H9 (cell line): ENCODE measurements around the gene ZNF683. TPM values are rescaled to one million over a fixed set of nuclear protein-coding genes. Genes with fewer than 3 reads are reported as not detected.

Experiments used
- DNase-seq: peaks from one replicate; pipeline ENCODE4 v3.0.0-alpha.2; 2017
- H2AFZ ChIP-seq: one replicate; pipeline ENCODE4 v1.6.1; 2013; ENCODE audit warnings: mild to moderate bottlenecking, low read length, control low read depth, moderate library complexity
- H2AK5ac ChIP-seq: 2 replicates; pipeline ENCODE4 v1.6.1; 2013; ENCODE audit warnings: low read length, control low read depth, mixed read lengths; ENCODE audit not compliant: insufficient read length
- H2BK120ac ChIP-seq: one replicate; pipeline ENCODE4 v1.6.1; 2013; ENCODE audit warnings: low read depth, mild to moderate bottlenecking, low read length, control low read depth, inconsistent platforms; ENCODE audit not compliant: poor library complexity, severe bottlenecking
- H2BK12ac ChIP-seq: 2 replicates; pipeline ENCODE4 v1.6.1; 2013; ENCODE audit warnings: low read length, control low read depth, mixed read lengths, low read depth; ENCODE audit not compliant: insufficient read length
- H2BK15ac ChIP-seq: 2 replicates; pipeline ENCODE4 v1.6.1; 2013; ENCODE audit warnings: low read depth, low read length, control low read depth
- H2BK20ac ChIP-seq: one replicate; pipeline ENCODE4 v1.6.1; 2013; ENCODE audit warnings: low read depth, mild to moderate bottlenecking, low read length, control low read depth, inconsistent platforms; ENCODE audit not compliant: poor library complexity, severe bottlenecking
- H2BK5ac ChIP-seq: 2 replicates; pipeline ENCODE4 v1.6.1; 2013; ENCODE audit warnings: low read length, control low read depth, mixed read lengths; ENCODE audit not compliant: insufficient read length
- H3K14ac ChIP-seq: 2 replicates; pipeline ENCODE4 v1.6.1; 2013; ENCODE audit warnings: low read length, control low read depth; ENCODE audit not compliant: insufficient read depth
- H3K18ac ChIP-seq: 2 replicates; pipeline ENCODE4 v1.6.1; 2013; ENCODE audit warnings: low read depth, mild to moderate bottlenecking, mixed read lengths, low read length, control low read depth; ENCODE audit not compliant: insufficient read length
- H3K23ac ChIP-seq: 2 replicates; pipeline ENCODE4 v1.6.1; 2013; ENCODE audit warnings: low read length, control low read depth, mixed read lengths, low read depth; ENCODE audit not compliant: insufficient read length
- H3K23me2 ChIP-seq: 2 replicates; pipeline ENCODE4 v1.6.1; 2013; ENCODE audit warnings: low read depth, mild to moderate bottlenecking, mixed read lengths, low read length, control low read depth; ENCODE audit not compliant: insufficient read length, poor library complexity, severe bottlenecking
- H3K27ac ChIP-seq: 2 replicates; pipeline ENCODE4 v1.5.1; 2013; ENCODE audit warnings: low read length, control low read depth, mixed read lengths, low read depth; ENCODE audit not compliant: insufficient read length
- H3K27me3 ChIP-seq: 2 replicates; pipeline ENCODE4 v1.6.1; 2013; ENCODE audit warnings: low read length, control low read depth, inconsistent platforms; ENCODE audit not compliant: insufficient read depth
- H3K4ac ChIP-seq: 2 replicates; pipeline ENCODE4 v1.6.1; 2013; ENCODE audit warnings: low read depth, mild to moderate bottlenecking, control low read depth, inconsistent platforms, low read length, moderate library complexity
- H3K4me1 ChIP-seq: 2 replicates; pipeline ENCODE4 v1.6.1; 2013; ENCODE audit warnings: low read length, control low read depth, inconsistent platforms; ENCODE audit not compliant: insufficient read depth
- H3K4me2 ChIP-seq: 2 replicates; pipeline ENCODE4 v1.6.1; 2013; ENCODE audit warnings: low read length, control low read depth, mixed read lengths; ENCODE audit not compliant: insufficient read length, insufficient read depth
- H3K56ac ChIP-seq: 2 replicates; pipeline ENCODE4 v1.6.1; 2013; ENCODE audit warnings: low read depth, mild to moderate bottlenecking, mixed read lengths, low read length, control low read depth; ENCODE audit not compliant: insufficient read length
- H3K79me1 ChIP-seq: 2 replicates; pipeline ENCODE4 v1.6.1; 2013; ENCODE audit warnings: low read depth, mild to moderate bottlenecking, moderate library complexity, low read length, control low read depth, inconsistent platforms; ENCODE audit not compliant: insufficient read depth, poor library complexity, severe bottlenecking
- H3K79me2 ChIP-seq: 2 replicates; pipeline ENCODE4 v1.6.1; 2013; ENCODE audit warnings: low read length, control low read depth, inconsistent platforms; ENCODE audit not compliant: insufficient read depth
- H3K9ac ChIP-seq: 2 replicates; pipeline ENCODE4 v1.6.1; 2013; ENCODE audit warnings: low read length, control low read depth, mixed read lengths; ENCODE audit not compliant: insufficient read length; ENCODE audit errors: extremely low read depth
- H3K9me3 ChIP-seq: one replicate; pipeline ENCODE4 v1.6.1; 2013; ENCODE audit warnings: low read depth, low read length, inconsistent platforms; ENCODE audit not compliant: control insufficient read depth
- H3T11ph ChIP-seq: one replicate; pipeline ENCODE4 v1.6.1; 2013; ENCODE audit warnings: mild to moderate bottlenecking, low read length, control low read depth, inconsistent platforms
- H4K20me1 ChIP-seq: one replicate; pipeline ENCODE4 v1.6.1; 2013; ENCODE audit not compliant: control insufficient read depth, insufficient read length, insufficient read depth
- H4K5ac ChIP-seq: 2 replicates; pipeline ENCODE4 v1.6.1; 2013; ENCODE audit warnings: low read depth, mild to moderate bottlenecking, mixed read lengths, low read length, control low read depth; ENCODE audit not compliant: insufficient read length
- H4K8ac ChIP-seq: replicated peaks from 2 replicates; pipeline ENCODE4 v1.6.1; 2013; ENCODE audit warnings: low read length, control low read depth, mixed read lengths, low read depth; ENCODE audit not compliant: insufficient read length
- H4K91ac ChIP-seq: 2 replicates; pipeline ENCODE4 v1.6.1; 2013; ENCODE audit warnings: low read depth, mild to moderate bottlenecking, moderate library complexity, mixed read lengths, low read length, control low read depth; ENCODE audit not compliant: insufficient read length
- H3K27ac Mint-ChIP-seq, 3 experiments: 2 replicates in 2 of 3; 3 replicates in 1 of 3; pipeline ENCODE4 v1.8.0; 2020 to 2021; ENCODE audit warnings: mixed read lengths in 3 of 3, mild to moderate bottlenecking in 1 of 3, moderate library complexity in 1 of 3
- H3K27me3 Mint-ChIP-seq: 2 replicates; pipeline ENCODE4 v1.8.0; 2021; ENCODE audit warnings: low read depth, mild to moderate bottlenecking, moderate library complexity, mixed read lengths
- H3K36me3 Mint-ChIP-seq, 3 experiments: 2 replicates in 2 of 3; 3 replicates in 1 of 3; pipeline ENCODE4 v1.8.0; 2020 to 2021; ENCODE audit warnings: low read depth in 3 of 3, mixed read lengths in 3 of 3; ENCODE audit not compliant: insufficient read depth in 1 of 3
- H3K4me1 Mint-ChIP-seq, 2 experiments: 2 replicates each; pipeline ENCODE4 v1.8.0; 2020; ENCODE audit warnings: mixed read lengths in 2 of 2
- H3K4me3 Mint-ChIP-seq, 2 experiments: 2 replicates in 1 of 2; 3 replicates in 1 of 2; pipeline ENCODE4 v1.8.0; 2020 to 2021; ENCODE audit warnings: mild to moderate bottlenecking in 2 of 2, mixed read lengths in 2 of 2, moderate library complexity in 1 of 2
- H3K9me3 Mint-ChIP-seq, 2 experiments: 2 replicates in 1 of 2; 3 replicates in 1 of 2; pipeline ENCODE4 v1.8.0; 2020; ENCODE audit warnings: mild to moderate bottlenecking in 2 of 2, mixed read lengths in 2 of 2, moderate library complexity in 1 of 2
- WGBS: extraction: QIAGEN DNeasy Blood & Tissue Kit; methylation state at CpG from one replicate; pipeline ENCODE4 v1.1.7; 2013; ENCODE audit warnings: missing lambda C conversion rate, low lambda C conversion rate, mixed read lengths; ENCODE audit not compliant: insufficient read length; ENCODE audit errors: extremely low coverage; 5-methylcytosine and 5-hydroxymethylcytosine counted together
- total RNA-seq: library from RNA; stranded (reverse); gene quantifications from 2 replicates; pipeline ENCODE4 v1.2.1, GENCODE V29; 2021
- TF ChIP-seq, protein P1 (sequence below): fragments of 200-600 bp; sonication (generic); conservative IDR thresholded peaks from 3 replicates; pipeline ENCODE4 v1.8.0; 2021; ENCODE audit warnings: antibody characterized with exemption, mild to moderate bottlenecking

ZNF683 gene
- total RNA-seq, 1 experiment from 2014 or later = not detected

GRCh38 chr1:26358411-26359384, 13.9 kb downstream of the ZNF683 start:
- Histone ChIP-seq H4K8ac (no peak overlapping the region), H3K14ac (no peak overlapping the region), H4K20me1 (no peaks in the 10 kb centered on the region), H3K79me1 (no peaks in the 10 kb centered on the region), H3K56ac (no peak overlapping the region), H2BK12ac (no peak overlapping the region), H3K18ac (no peak overlapping the region), H2BK5ac (no peak overlapping the region), H3K79me2 (no peaks in the 10 kb centered on the region), H2AFZ (no peak overlapping the region), H3K4me1 (peaks cover 3% of the 10 kb centered on the region), H3K4me2 (peak overlapping the region; percentile 54), H3T11ph (no peak overlapping the region), H4K91ac (no peak overlapping the region), H3K9ac (no peak overlapping the region), H3K23ac (no peak overlapping the region), H3K23me2 (peaks cover 4% of the 10 kb centered on the region), H2BK20ac (no peak overlapping the region), H4K5ac (no peak overlapping the region), H3K27me3 (no peaks in the 10 kb centered on the region; the same call in 1 of the 2 replicates), H3K9me3 (no peaks in the 10 kb centered on the region), H2BK120ac (no peak overlapping the region), H2AK5ac (no peak overlapping the region), H3K27ac (no peak overlapping the region), H3K4ac (no peak overlapping the region), H2BK15ac (no peak overlapping the region)
- Mint-ChIP-seq H3K4me3 (peak overlapping the region in 1 of 2 experiments; percentile 52; a peak in 3 of 5 replicates), H3K4me1 (peaks cover 43 to 51% of the 10 kb centered on the region in 2 experiments), H3K36me3 (no peaks in the 10 kb centered on the region), H3K27ac (no peak overlapping the region), H3K27me3 (peaks cover 53% of the 10 kb centered on the region), H3K9me3 (no peaks in the 10 kb centered on the region; a peak in 1 of 5 replicates)
- WGBS = no CpG with 5 or more reads among the region's 15 CpGs
- DNase-seq = peak; percentile 60
- TF ChIP-seq, protein P1, sequence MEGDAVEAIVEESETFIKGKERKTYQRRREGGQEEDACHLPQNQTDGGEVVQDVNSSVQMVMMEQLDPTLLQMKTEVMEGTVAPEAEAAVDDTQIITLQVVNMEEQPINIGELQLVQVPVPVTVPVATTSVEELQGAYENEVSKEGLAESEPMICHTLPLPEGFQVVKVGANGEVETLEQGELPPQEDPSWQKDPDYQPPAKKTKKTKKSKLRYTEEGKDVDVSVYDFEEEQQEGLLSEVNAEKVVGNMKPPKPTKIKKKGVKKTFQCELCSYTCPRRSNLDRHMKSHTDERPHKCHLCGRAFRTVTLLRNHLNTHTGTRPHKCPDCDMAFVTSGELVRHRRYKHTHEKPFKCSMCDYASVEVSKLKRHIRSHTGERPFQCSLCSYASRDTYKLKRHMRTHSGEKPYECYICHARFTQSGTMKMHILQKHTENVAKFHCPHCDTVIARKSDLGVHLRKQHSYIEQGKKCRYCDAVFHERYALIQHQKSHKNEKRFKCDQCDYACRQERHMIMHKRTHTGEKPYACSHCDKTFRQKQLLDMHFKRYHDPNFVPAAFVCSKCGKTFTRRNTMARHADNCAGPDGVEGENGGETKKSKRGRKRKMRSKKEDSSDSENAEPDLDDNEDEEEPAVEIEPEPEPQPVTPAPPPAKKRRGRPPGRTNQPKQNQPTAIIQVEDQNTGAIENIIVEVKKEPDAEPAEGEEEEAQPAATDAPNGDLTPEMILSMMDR = no peak
